Left ventricle myocardium inferior (tissue), 1 donor: ENCODE results near the gene CACUL1. TPM values are rescaled to one million over a fixed set of nuclear protein-coding genes. Genes with fewer than 3 reads are reported as not detected.

Experiments
- DNase-seq: peaks from one replicate; pipeline ENCODE4 v3.0.0-alpha.2; 2020
- H3K27ac ChIP-seq: fragments of 200-600 bp; replicated peaks from 2 replicates; pipeline ENCODE4 v1.8.0; 2021
- H3K27me3 ChIP-seq: fragments of 200-600 bp; 2 replicates; pipeline ENCODE4 v1.8.0; 2021; ENCODE audit warnings: low read depth
- H3K36me3 ChIP-seq: fragments of 200-600 bp; 2 replicates; pipeline ENCODE4 v1.8.0; 2021
- H3K4me1 ChIP-seq: fragments of 200-600 bp; 2 replicates; pipeline ENCODE4 v1.8.0; 2021
- H3K4me3 ChIP-seq: fragments of 200-600 bp; 2 replicates; pipeline ENCODE4 v1.8.0; 2021; ENCODE audit warnings: mild to moderate bottlenecking, moderate library complexity
- H3K9me3 ChIP-seq: fragments of 200-600 bp; replicated peaks from 2 replicates; pipeline ENCODE4 v1.8.0; 2021
- intact Hi-C: fragments of 100-400 bp; cut with micrococcal nuclease; formaldehyde crosslinking; loops from one replicate; pipeline ENCODE4 v1.11.0; 2022
- total RNA-seq: library from RNA; stranded (reverse); fragmentation: NEBNext Ultra II Directional; extraction: Animal tissue kit (Norgen Biotek cat#: 25700); gene quantifications from one replicate; pipeline ENCODE4 v1.2.1, GENCODE V29; 2021
- TF ChIP-seq, protein P1 (sequence below): fragments of 200-600 bp; IDR thresholded peaks from 2 replicates; pipeline ENCODE4 v1.8.0; 2021; ENCODE audit warnings: antibody characterized with exemption, mild to moderate bottlenecking, borderline replicate concordance
- donor health status: DM: no; HTN: yes; CAD: no; lungs with severe emphysema.

The CACUL1 gene
- total RNA-seq, 1 donor from 2014 or later: 27.4 TPM

DNA sequence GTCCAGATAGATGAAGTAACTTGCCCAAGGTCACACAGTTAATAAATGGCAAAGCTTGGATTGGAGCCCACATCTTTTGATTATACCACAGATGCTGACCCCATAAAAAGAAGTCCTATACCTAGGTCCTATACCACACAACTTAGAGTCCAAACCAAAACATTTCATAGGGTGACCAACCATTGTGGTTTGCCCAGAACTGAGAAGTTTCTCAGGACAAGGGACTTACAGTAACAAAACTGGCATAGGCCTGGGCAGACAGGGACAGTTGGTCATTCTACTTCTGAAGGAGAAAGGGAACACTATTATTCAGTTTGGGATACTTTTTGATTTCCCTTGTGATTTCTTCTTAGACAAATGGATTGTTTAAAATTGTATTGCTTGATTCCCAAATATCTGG lies 126.4 kb downstream of the CACUL1 start:
- H3K27ac ChIP-seq: no peak overlapping the region
- TF ChIP-seq, protein P1, sequence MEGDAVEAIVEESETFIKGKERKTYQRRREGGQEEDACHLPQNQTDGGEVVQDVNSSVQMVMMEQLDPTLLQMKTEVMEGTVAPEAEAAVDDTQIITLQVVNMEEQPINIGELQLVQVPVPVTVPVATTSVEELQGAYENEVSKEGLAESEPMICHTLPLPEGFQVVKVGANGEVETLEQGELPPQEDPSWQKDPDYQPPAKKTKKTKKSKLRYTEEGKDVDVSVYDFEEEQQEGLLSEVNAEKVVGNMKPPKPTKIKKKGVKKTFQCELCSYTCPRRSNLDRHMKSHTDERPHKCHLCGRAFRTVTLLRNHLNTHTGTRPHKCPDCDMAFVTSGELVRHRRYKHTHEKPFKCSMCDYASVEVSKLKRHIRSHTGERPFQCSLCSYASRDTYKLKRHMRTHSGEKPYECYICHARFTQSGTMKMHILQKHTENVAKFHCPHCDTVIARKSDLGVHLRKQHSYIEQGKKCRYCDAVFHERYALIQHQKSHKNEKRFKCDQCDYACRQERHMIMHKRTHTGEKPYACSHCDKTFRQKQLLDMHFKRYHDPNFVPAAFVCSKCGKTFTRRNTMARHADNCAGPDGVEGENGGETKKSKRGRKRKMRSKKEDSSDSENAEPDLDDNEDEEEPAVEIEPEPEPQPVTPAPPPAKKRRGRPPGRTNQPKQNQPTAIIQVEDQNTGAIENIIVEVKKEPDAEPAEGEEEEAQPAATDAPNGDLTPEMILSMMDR: no peak
- intact Hi-C loops: no loop called here

DNA sequence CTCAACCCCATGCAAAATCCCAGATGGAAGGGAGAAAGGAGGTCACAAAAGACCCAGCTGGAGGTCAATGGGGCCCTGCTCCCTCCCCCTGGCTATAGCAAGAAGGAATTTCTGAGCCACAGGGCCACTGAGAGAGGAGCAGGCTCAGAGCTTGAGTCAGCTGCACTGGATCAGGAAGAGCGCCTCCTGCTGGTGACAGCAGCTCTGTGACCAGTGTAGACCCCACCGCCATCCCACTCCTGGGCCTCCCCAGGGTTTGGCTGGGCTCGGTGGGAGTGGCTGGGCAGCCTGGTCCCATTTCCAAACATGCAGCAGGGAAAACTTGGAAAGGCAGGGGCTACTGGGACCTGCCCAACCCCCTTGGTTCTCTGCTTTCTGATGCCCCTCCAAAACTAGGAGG lies 127.8 kb downstream of the CACUL1 start:
- intact Hi-C loops: no loop called here
- TF ChIP-seq, protein P1: no peak
- Histone ChIP-seq H3K27me3 (peaks cover 52% of the 10 kb centered on the region), H3K4me3 (no peak overlapping the region), H3K9me3 (no peaks in the 10 kb centered on the region), H3K27ac (no peak overlapping the region), H3K36me3 (no peaks in the 10 kb centered on the region), H3K4me1 (peaks cover 11% of the 10 kb centered on the region)
- DNase-seq: no peak

More for the DNA sequence above, 126.4 kb downstream of the CACUL1 start:
- no peak for DNase-seq
- no peaks in the 10 kb centered on the region for H3K9me3 ChIP-seq
- H3K4me1 ChIP-seq: peaks cover 11% of the 10 kb centered on the region
- H3K36me3 ChIP-seq: no peaks in the 10 kb centered on the region
- no peak overlapping the region for H3K4me3 ChIP-seq
- peaks cover 46% of the 10 kb centered on the region for H3K27me3 ChIP-seq

Other genes with a start within 250 kb of the CACUL1 start
- not detected for gene PRLHR, start 159.3 kb downstream of the CACUL1 start, total RNA-seq